Activated naive CD4-positive, alpha-beta T cell (primary cell): ENCODE data around the gene TMEM178A.
"Not testable (repeated sequence)": the region's sequence is repeated elsewhere in the genome, so short reads cannot be mapped to it uniquely, and the experiment has no call there.

ENCODE experiments used
- DNase-seq, 4 experiments: peaks; one replicate each; lab custom pipeline; 2025; lab: John Stamatoyannopoulos, UW

Gene TMEM178A

GRCh38 chr2:39715822-39716221 is 50.1 kb downstream of the TMEM178A start:
- DNase-seq, result no peak

DNA sequence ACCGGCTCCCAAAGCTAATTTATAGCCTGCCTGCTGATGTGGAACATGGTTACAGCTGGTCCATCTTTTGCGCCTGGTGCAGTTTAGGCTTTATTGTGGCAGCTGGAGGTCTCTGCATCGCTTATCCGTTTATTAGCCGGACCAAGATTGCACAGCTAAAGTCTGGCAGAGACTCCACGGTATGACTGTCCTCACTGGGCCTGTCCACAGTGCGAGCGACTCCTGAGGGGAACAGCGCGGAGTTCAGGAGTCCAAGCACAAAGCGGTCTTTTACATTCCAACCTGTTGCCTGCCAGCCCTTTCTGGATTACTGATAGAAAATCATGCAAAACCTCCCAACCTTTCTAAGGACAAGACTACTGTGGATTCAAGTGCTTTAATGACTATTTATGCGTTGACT is 51.4 kb downstream of the TMEM178A start:
- no peak for DNase-seq

DNA sequence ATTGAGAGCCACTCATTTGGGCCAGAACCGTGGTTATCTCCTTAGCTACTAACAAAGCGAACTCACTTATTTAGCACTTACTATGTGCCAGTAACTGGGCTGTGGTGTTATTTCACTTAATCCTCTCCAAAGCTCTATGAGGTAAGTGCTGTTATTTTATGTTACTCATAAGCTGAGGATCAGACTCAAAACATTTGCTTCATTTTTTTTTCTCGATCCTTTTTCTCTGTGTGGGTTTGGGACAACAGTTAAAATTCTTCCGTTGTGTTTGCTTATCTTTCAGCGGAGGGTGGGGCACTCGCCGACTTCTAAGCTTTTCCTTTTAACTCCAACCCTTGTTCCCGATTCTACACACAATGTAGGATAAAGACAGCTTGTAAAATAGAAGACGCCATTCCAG is 52.8 kb downstream of the TMEM178A start:
- no peak for DNase-seq

GRCh38 chr2:39719317-39719716 is 53.6 kb downstream of the TMEM178A start:
- no peak for DNase-seq

GRCh38 chr2:39720970-39721369 is 55.3 kb downstream of the TMEM178A start:
- no peak for DNase-seq

DNA sequence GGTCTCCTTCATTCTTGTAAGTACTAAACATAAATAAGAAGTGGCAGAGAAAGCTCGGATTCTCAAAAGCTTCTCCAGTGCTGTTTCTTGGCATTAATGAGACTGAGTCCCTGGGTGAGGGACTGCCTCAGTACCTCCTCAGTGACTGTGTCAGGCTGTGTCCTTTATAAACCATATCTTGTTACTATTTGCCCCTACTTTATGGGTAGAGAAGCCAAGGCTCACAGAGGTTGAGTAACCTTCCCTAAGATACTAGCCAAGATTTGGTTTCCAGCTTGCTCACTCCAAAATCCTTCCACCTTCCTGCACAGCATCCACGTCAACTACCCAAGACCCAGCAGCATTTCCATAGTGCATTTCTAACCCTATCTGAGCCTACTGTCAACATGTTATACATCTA is 57.8 kb downstream of the TMEM178A start:
- DNase-seq, result no peak

DNA sequence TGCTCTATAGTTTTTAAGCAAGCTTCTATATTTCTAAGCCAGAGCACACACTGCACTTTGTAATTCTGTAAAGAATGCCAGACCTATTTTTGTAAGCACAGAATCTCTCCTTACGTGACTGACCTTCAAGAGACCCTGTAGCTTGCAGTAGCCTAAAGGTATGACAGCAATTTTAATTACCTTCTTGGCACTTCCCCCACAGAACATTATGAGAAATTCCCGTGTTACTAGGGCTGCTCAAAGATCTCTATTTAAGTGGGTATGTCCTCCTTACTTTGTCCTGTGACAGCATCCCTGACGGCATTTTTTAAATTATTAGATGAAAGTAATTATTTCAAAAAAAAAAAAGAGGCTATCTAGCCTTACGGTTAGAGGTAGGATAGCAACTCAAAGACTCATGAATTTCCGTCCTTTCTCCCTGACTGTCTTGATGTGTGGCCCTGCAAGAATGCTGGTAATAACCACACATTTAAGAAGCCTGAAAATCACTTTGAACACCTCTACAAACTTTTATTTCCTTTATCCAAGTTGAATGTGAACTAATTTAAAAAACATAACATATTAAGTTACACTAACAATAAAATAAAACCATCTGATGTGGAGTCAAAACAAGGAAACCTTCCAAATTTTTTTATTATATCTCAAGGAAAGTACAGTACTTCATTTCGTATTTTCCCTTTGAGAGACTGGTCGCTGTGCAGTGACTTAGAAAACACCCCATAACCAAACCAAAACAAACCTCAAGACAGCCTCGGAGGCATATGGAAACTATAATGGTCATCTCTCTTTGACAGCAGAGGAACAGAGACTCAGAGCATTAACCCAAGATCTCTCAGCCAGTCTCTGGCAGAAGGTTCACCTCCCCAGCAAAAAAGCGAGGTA is 58.5 kb downstream of the TMEM178A start:
- DNase-seq, result no peak

- no peak for DNase-seq
Measured at GRCh38 chr2:39724828-39725144, 59.1 kb downstream of the TMEM178A start.

DNA sequence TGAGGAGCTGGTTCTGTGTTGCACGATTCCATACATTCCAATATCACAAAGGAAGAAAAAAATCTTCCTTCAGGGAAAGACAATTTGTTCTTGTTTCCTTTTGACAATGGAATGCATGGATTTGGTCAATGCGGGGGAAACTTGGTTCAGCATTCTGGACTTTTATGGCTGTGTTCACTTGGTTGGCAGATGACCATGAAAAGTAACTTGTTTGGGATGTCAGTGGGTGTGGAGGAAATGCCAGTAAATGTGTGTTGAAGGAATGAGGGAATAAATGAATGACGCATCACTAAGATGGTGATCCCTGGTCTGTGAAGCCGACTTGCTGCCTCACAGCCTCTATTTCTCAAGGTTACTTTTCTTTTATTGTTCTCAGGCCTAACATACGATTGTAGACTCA is 59.7 kb downstream of the TMEM178A start:
- DNase-seq, result no peak

DNA sequence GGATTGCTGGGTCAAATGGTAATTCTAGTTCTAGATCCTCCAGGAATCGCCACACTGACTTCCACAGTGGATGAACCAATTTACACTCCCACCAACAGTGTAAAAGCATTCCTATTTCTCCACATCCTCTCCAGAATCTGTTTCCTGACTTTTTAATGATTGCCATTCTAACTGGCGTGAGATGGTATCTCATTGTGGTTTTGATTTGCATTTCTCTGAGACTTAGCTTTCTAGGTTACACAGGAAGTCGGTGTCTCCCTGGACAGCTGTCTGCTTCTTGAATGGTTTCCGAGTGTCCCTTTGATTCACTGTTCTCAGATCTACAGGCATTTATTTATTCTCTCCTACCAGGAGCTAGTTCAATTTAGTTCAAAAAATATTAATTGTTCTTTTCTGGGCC is 62.4 kb downstream of the TMEM178A start:
- not testable (repeated sequence) for DNase-seq

- no peak for DNase-seq
Measured at GRCh38 chr2:39728941-39729351, 63.2 kb downstream of the TMEM178A start.

DNA sequence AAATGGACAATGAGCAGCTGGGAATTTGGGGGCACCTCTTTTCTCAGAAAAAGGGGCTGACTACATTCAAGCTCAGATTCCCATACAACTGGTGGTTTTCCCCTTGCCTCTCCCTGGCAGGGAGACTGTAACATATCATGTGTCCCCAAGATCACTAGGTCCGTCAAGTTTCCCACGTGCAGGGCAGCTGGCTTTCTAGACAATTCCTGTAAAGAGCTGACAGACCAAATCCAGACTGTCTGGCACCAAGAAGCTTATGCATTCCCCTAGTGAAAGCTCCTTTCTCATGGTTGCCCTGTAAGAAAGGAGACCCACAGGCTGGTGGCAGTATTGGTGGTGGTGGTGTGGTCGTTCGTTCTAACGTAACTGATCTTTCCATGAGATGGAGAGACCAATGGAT is 64.6 kb downstream of the TMEM178A start:
- no peak for DNase-seq

- DNase-seq, result no peak
Measured at GRCh38 chr2:39730685-39731302, 65.1 kb downstream of the TMEM178A start.

DNA sequence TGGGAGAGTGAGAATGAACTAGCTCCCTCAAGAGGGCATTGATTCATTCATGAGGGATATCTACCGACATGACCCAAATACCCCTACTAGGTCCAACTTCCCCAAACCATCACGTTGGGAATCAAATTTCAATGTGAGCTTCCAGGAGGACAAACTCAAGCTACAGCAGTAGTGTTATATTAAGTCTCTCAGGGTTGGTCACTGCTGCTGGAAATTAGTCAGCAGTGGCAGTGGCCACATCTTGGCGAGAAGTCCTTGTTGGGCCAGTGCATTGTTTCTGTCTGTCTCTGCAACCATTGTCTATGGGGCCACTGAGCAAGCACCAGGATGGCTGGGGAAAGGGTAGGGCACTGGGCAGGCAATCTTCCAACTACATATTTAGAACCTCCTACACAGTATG is 65.8 kb downstream of the TMEM178A start:
- no peak for DNase-seq

GRCh38 chr2:39732482-39732881 is 66.8 kb downstream of the TMEM178A start:
- no peak for DNase-seq

DNA sequence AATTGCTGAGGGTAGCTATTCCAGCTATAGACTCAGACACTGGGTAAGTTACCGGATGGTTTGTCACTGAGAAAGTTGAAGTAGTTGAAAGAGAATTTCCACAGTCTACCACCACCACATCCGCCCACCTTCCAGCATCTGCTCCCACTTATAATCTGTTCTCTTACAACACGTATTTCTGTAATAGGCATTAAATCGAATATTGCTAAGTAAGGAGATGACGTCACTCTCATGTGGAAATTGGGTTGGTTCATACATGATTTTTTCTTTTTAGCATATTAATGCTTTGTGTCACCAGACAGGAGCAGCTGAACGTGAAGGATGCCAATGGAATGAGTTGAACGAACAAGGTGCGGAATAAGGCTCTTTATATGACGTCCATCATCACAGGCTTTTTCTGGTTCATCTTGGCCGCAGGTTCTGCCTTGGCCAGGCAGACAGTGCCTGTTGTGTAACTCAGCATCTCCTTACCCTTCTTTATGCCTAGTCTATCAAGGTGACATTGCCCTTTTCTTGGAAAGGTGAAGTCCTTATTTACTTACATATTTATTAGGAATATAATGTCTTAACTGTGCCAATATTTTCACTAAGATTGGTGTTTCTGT is 67.5 kb downstream of the TMEM178A start:
- DNase-seq, result no peak

DNA sequence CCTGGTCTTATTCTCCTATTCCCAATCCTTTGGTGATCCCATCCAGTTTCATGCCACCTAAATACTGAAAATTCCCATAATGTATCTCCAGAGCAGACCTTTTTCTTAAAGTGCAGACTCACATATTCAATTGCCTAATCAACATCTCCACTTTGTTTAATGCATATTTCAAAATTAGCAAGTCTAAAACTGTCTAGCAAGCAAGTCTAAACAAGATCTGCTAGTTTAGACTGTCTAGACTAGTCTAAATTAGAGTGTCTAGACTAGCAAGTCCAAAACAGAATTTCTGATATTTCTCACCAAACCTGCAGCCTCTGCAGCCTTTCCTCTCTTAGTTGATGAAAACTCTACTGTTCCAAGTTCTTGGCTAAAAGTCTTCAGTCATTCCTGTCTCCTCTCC is 68.7 kb downstream of the TMEM178A start:
- no peak for DNase-seq

GRCh38 chr2:39735648-39736047 is 69.9 kb downstream of the TMEM178A start:
- no peak for DNase-seq

GRCh38 chr2:39736640-39737039 is 70.9 kb downstream of the TMEM178A start:
- no peak for DNase-seq

- no peak for DNase-seq
Measured at GRCh38 chr2:39737661-39738060, 71.9 kb downstream of the TMEM178A start.

DNA sequence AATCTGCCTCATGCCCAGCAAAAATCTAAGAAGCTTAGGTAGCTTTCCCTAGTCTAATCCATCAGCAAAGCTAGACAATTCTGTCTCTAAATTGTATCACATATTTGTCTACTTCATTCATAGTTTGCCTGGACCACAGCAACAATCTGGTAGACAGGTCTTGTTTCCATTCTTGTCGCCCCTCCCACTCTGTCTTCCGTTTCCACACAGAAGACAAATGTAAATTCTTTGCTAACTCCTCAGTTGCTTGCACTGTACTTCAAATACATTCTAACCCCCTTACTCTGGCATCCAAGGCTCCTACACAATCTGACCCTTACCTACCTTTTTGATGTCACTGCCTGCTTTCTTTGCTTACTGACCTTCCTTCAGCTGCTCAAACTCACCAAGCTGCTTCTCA is 73.2 kb downstream of the TMEM178A start:
- no peak for DNase-seq

DNA sequence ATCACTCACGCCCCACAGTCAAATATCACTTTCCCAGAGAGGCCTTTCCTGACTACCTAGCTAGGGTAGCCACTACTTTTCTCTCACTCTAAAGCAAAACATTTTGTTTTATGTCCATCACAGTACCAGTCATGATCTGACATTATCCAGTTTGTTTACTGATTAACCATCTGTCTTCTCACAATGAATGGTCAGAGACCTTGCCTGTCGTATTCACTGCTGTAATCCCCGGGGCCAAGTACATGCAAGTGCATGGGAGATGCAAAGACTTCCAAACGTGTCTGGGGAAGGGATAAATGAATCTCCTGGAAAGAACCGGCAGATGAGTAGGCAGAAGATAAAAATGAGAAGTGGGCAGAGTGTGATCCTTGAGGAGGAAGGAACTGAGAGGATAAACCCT is 73.7 kb downstream of the TMEM178A start:
- no peak for DNase-seq

DNA sequence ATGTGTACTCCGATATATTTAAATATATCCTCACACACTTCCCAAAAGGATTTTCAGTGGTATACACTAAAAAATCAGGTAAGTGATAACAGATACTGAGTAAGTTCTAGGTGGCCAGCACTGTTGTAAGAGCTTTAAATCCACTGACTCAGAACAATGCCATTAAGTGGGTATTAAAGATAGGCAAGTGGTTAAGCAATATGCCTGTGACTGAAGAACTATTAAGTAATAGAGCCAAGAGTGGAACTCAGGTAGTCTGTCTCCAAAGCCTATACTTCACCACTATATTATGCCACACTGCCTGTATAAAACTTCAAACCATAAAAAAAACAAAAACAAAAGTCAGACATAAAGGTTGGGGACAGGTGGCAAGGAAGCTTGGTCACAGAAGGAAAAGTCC is 76.2 kb downstream of the TMEM178A start:
- no peak for DNase-seq
